ENCODE data around the gene MINK1.

The MINK1 gene

GRCh38 chr17:4932756-4933155, 99.6 kb downstream of the MINK1 start:
- H3K4me3 ChIP-seq (ENCODE audit: low read depth, low read length), result no peak overlapping the region
- no peak for DNase-seq (ENCODE audit: low read depth)
- TF ChIP-seq, protein P1, sequence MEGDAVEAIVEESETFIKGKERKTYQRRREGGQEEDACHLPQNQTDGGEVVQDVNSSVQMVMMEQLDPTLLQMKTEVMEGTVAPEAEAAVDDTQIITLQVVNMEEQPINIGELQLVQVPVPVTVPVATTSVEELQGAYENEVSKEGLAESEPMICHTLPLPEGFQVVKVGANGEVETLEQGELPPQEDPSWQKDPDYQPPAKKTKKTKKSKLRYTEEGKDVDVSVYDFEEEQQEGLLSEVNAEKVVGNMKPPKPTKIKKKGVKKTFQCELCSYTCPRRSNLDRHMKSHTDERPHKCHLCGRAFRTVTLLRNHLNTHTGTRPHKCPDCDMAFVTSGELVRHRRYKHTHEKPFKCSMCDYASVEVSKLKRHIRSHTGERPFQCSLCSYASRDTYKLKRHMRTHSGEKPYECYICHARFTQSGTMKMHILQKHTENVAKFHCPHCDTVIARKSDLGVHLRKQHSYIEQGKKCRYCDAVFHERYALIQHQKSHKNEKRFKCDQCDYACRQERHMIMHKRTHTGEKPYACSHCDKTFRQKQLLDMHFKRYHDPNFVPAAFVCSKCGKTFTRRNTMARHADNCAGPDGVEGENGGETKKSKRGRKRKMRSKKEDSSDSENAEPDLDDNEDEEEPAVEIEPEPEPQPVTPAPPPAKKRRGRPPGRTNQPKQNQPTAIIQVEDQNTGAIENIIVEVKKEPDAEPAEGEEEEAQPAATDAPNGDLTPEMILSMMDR (IDR thresholded peaks at IDR 0.05; ENCODE audit: low read depth, low read length), result no peak
- TF ChIP-seq, protein P2, sequence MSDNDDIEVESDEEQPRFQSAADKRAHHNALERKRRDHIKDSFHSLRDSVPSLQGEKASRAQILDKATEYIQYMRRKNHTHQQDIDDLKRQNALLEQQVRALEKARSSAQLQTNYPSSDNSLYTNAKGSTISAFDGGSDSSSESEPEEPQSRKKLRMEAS (IDR thresholded peaks at IDR 0.05; ENCODE audit: low read depth, low read length), result no peak
- TF ChIP-seq POLR2A (IDR thresholded peaks at IDR 0.05; ENCODE audit: extremely low read depth, insufficient read length) (no peak), MYC (IDR thresholded peaks at IDR 0.05; ENCODE audit: low read depth, low read length) (no peak)

DNA sequence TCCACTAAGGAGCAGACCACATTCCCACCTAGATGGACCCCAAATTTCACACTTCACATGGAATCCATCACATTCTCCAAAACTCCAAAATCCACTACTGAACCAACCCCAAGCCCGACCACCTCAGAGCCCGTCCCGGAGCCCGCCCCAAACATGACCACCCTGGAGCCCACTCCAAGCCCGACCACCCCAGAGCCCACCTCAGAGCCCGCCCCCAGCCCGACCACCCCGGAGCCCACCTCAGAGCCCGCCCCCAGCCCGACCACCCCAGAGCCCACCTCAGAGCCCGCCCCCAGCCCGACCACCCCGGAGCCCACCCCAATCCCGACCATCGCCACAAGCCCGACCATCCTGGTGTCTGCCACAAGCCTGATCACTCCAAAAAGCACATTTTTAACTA, 100.5 kb downstream of the MINK1 start:
- DNase-seq (ENCODE audit: low read depth), result no peak
- no peak overlapping the region for H3K4me3 ChIP-seq (ENCODE audit: low read depth, low read length)
- TF ChIP-seq, protein P2 (IDR thresholded peaks at IDR 0.05; ENCODE audit: low read depth, low read length), result no peak
- no peak for TF ChIP-seq POLR2A (IDR thresholded peaks at IDR 0.05; ENCODE audit: extremely low read depth, insufficient read length)
- TF ChIP-seq MYC (IDR thresholded peaks at IDR 0.05; ENCODE audit: low read depth, low read length), result no peak
- TF ChIP-seq, protein P1 (IDR thresholded peaks at IDR 0.05; ENCODE audit: low read depth, low read length), result no peak

- H3K4me3 ChIP-seq (ENCODE audit: low read depth, low read length), result no peak overlapping the region
- peak; percentile 82 for DNase-seq (ENCODE audit: low read depth)
Observed at GRCh38 chr17:4934173-4934979, 101.2 kb downstream of the MINK1 start.

DNA sequence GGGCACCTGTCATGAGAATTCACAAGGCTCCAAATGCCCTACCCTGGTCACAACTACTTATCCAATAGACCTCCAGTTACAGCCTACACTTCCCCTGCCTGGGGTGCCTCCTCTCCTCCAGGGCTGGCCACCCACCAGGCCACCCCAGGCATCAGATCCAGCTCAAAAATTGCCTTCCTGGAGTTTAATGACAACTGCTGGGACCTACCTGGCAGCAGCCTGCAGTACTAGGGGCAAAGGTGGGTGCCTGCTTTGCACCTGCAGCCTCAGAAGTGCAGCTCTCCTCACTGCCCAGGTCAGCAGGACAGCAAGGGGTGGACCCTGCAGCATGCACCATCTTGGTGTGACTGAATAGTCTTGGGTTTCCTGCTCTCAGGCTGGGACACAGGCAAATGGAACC, 102.5 kb downstream of the MINK1 start:
- no peak overlapping the region for H3K4me3 ChIP-seq (ENCODE audit: low read depth, low read length)
- no peak for TF ChIP-seq POLR2A (IDR thresholded peaks at IDR 0.05; ENCODE audit: extremely low read depth, insufficient read length)
- TF ChIP-seq, protein P2 (IDR thresholded peaks at IDR 0.05; ENCODE audit: low read depth, low read length), result no peak
- no peak for TF ChIP-seq MYC (IDR thresholded peaks at IDR 0.05; ENCODE audit: low read depth, low read length)
- no peak for DNase-seq (ENCODE audit: low read depth)

More at GRCh38 chr17:4934173-4934979, 101.2 kb downstream of the MINK1 start:
- TF ChIP-seq MYC (IDR thresholded peaks at IDR 0.05; ENCODE audit: low read depth, low read length) (no peak), POLR2A (IDR thresholded peaks at IDR 0.05; ENCODE audit: extremely low read depth, insufficient read length) (no peak)
- TF ChIP-seq, protein P1 (IDR thresholded peaks at IDR 0.05; ENCODE audit: low read depth, low read length), result peak; percentile 41
- TF ChIP-seq, protein P2 (IDR thresholded peaks at IDR 0.05; ENCODE audit: low read depth, low read length), result no peak

GRCh38 chr17:4936436-4936835, 103.3 kb downstream of the MINK1 start:
- no peak for DNase-seq (ENCODE audit: low read depth)
- H3K4me3 ChIP-seq (ENCODE audit: low read depth, low read length), result no peak overlapping the region
- no peak for TF ChIP-seq POLR2A (IDR thresholded peaks at IDR 0.05; ENCODE audit: extremely low read depth, insufficient read length)
- TF ChIP-seq, protein P1 (IDR thresholded peaks at IDR 0.05; ENCODE audit: low read depth, low read length), result no peak
- TF ChIP-seq, protein P2 (IDR thresholded peaks at IDR 0.05; ENCODE audit: low read depth, low read length), result no peak
- no peak for TF ChIP-seq MYC (IDR thresholded peaks at IDR 0.05; ENCODE audit: low read depth, low read length)

DNA sequence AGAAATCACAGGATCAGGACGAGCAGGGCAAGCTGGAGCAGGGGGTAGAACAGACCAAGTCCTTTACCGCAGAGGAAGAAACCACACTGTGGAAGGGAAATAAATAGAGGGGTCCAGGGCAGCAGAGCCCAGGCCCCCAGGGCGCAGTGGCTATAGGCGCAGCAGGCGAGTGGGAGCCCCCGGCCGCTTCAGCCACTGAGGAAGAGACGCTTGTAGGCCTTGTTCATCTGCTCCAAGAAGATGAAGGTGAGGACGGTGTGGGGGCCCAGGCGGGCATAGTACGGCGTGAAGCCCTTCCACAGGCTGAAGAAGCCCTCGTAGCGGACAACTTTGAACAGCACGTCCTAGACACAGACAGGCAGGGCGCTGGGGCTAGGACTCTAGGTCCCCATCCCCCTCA, 104.4 kb downstream of the MINK1 start:
- DNase-seq (ENCODE audit: low read depth), result no peak
- H3K4me3 ChIP-seq (ENCODE audit: low read depth, low read length), result no peak overlapping the region
- TF ChIP-seq, protein P2 (IDR thresholded peaks at IDR 0.05; ENCODE audit: low read depth, low read length), result no peak
- no peak for TF ChIP-seq POLR2A (IDR thresholded peaks at IDR 0.05; ENCODE audit: extremely low read depth, insufficient read length)
- TF ChIP-seq, protein P1 (IDR thresholded peaks at IDR 0.05; ENCODE audit: low read depth, low read length), result no peak
- TF ChIP-seq MYC (IDR thresholded peaks at IDR 0.05; ENCODE audit: low read depth, low read length), result no peak

Data from NB4 (cell line).